Nephron progenitor cell (in vitro differentiated cells): ENCODE data around the gene EPAS1.

Experiments
- DNase-seq: peaks from one replicate; pipeline ENCODE4 v3.0.0; 2021
- H3K27ac Mint-ChIP-seq: 2 replicates; pipeline ENCODE4 v1.8.0; 2021; ENCODE audit warnings: mild to moderate bottlenecking, moderate library complexity, mixed read lengths
- H3K27me3 Mint-ChIP-seq: 2 replicates; pipeline ENCODE4 v1.8.0; 2021; ENCODE audit warnings: mild to moderate bottlenecking, low read depth, mixed read lengths; ENCODE audit not compliant: poor library complexity
- H3K36me3 Mint-ChIP-seq: 2 replicates; pipeline ENCODE4 v1.8.0; 2021; ENCODE audit warnings: low read depth, mixed read lengths
- H3K4me1 Mint-ChIP-seq: 2 replicates; pipeline ENCODE4 v1.8.0; 2021; ENCODE audit warnings: mixed read lengths
- H3K4me3 Mint-ChIP-seq: 2 replicates; pipeline ENCODE4 v1.8.0; 2021; ENCODE audit warnings: mild to moderate bottlenecking, moderate library complexity, mixed read lengths
- H3K9me3 Mint-ChIP-seq: 2 replicates; pipeline ENCODE4 v1.8.0; 2021; ENCODE audit warnings: mild to moderate bottlenecking, moderate library complexity, mixed read lengths
- CTCF ChIP-seq: fragments of 200-600 bp; sonication (generic); IDR thresholded peaks from 2 replicates; pipeline ENCODE4 v1.5.0; 2021; ENCODE audit warnings: antibody characterized with exemption

The EPAS1 gene

GRCh38 chr2:46315103-46315890 lies 18.1 kb downstream of the EPAS1 start:
- Mint-ChIP-seq H3K4me1 (peaks cover 11% of the 10 kb centered on the region), H3K27me3 (peaks cover 28% of the 10 kb centered on the region), H3K9me3 (no peaks in the 10 kb centered on the region), H3K36me3 (no peaks in the 10 kb centered on the region), H3K4me3 (no peak overlapping the region), H3K27ac (no peak overlapping the region)
- TF ChIP-seq CTCF, result no peak
- DNase-seq, result no peak

GRCh38 chr2:46317094-46317486 lies 19.9 kb downstream of the EPAS1 start:
- Mint-ChIP-seq H3K4me1 (peaks cover 13% of the 10 kb centered on the region), H3K27me3 (peaks cover 27% of the 10 kb centered on the region), H3K36me3 (no peaks in the 10 kb centered on the region), H3K27ac (no peak overlapping the region), H3K9me3 (no peaks in the 10 kb centered on the region), H3K4me3 (no peak overlapping the region)
- no peak for DNase-seq
- TF ChIP-seq CTCF, result no peak

GRCh38 chr2:46318579-46319460 lies 21.6 kb downstream of the EPAS1 start:
- H3K4me3 Mint-ChIP-seq, result no peak overlapping the region

GRCh38 chr2:46319711-46320110 lies 22.5 kb downstream of the EPAS1 start:
- no peak for DNase-seq
- Mint-ChIP-seq H3K27ac (no peak overlapping the region), H3K27me3 (peaks cover 21% of the 10 kb centered on the region), H3K4me1 (peaks cover 13% of the 10 kb centered on the region), H3K9me3 (no peaks in the 10 kb centered on the region), H3K36me3 (no peaks in the 10 kb centered on the region), H3K4me3 (no peak overlapping the region)
- no peak for TF ChIP-seq CTCF

More at GRCh38 chr2:46318579-46319460, 21.6 kb downstream of the EPAS1 start:
- Mint-ChIP-seq H3K27ac (no peak overlapping the region), H3K27me3 (peaks cover 21% of the 10 kb centered on the region), H3K9me3 (no peaks in the 10 kb centered on the region), H3K4me1 (peaks cover 13% of the 10 kb centered on the region), H3K36me3 (no peaks in the 10 kb centered on the region)
- no peak for TF ChIP-seq CTCF
- no peak for DNase-seq

- H3K4me3 Mint-ChIP-seq, result no peak overlapping the region
- TF ChIP-seq CTCF, result no peak
- H3K9me3 Mint-ChIP-seq, result no peaks in the 10 kb centered on the region
- H3K36me3 Mint-ChIP-seq, result no peaks in the 10 kb centered on the region
- no peak for DNase-seq
- H3K27me3 Mint-ChIP-seq, result peaks cover 19% of the 10 kb centered on the region
- H3K4me1 Mint-ChIP-seq, result peaks cover 13% of the 10 kb centered on the region
- H3K27ac Mint-ChIP-seq, result no peak overlapping the region
Measured at GRCh38 chr2:46320141-46320567, 22.9 kb downstream of the EPAS1 start.
